Measurements from ENCODE around the gene CTTNBP2.

The CTTNBP2 gene

GRCh38 chr7:117870448-117871130 lies 2.7 kb downstream of the CTTNBP2 start:
- no peak for DNase-seq (ENCODE audit: low spot score)

GRCh38 chr7:117869374-117869773 lies 3.9 kb downstream of the CTTNBP2 start:
- no peak for DNase-seq (ENCODE audit: low spot score)

GRCh38 chr7:117863618-117864017 lies 9.6 kb downstream of the CTTNBP2 start:
- no peak for DNase-seq (ENCODE audit: low spot score)

DNA sequence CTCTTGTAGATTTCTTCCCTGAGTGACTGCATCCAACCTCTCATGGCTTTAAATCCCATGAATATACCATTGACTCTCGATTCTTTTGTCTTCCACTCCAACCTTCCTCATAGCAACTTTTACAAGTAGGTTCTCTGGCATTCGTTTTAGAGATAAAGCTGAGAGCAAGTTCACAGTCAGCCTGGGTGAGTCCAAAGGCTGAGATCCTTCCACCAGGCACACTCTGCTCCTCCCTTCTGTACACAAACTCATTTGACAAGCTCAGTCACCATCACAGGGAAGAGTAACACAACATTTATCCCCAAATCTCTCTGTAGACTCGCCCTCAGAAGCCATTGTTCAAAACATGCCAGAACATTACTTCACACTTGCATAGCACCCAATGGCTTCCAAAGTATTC lies 10.9 kb downstream of the CTTNBP2 start:
- no peak for DNase-seq (ENCODE audit: low spot score)

GRCh38 chr7:117859246-117859812 lies 13.9 kb downstream of the CTTNBP2 start:
- DNase-seq (ENCODE audit: low spot score), result no peak

GRCh38 chr7:117858712-117859111 lies 14.5 kb downstream of the CTTNBP2 start:
- DNase-seq (ENCODE audit: low spot score), result no peak

- no peak for DNase-seq (ENCODE audit: low spot score)
Observed at GRCh38 chr7:117857718-117858117, 15.5 kb downstream of the CTTNBP2 start.

GRCh38 chr7:117856196-117856595 lies 17.0 kb downstream of the CTTNBP2 start:
- DNase-seq (ENCODE audit: low spot score), result no peak

DNA sequence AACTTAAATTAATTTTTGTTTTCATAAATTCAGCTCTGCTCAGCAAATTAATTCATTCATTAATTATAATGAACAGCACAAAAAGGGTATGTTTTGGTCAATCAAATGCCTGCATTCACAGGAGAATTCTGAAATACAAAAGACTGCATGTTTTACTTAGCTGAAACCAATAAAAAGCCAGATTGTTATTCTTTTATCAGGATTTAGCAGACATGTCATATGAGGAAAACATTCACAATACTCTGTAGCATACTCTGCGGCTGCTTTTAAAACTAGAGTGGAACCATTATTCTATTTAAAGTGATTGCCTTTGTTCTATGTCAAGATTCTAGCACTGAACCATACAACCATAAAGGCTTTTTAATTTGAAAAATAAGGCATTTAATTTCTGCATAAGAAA lies 19.1 kb downstream of the CTTNBP2 start:
- no peak for DNase-seq (ENCODE audit: low spot score)

GRCh38 chr7:117848941-117849340 lies 24.3 kb downstream of the CTTNBP2 start:
- DNase-seq (ENCODE audit: low spot score), result no peak

DNA sequence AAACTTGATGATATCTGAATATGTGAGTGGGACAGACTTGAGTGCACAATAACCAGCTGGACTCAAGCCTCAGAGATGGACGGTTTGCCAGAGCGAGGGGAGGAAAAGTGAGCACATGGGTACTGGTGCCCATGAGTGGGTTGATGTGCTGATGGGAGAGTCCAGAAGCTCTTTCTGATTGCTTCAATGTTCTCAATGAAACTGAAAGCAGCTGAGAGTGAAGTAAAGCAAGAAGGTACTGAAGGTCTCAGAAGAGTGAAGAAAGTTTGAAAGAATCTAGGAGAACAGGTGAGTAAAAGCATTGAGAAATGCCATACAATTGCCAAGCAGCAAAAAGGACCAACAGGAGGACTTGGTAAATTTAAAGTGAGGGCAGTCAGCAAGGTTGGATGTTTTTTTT lies 28.6 kb downstream of the CTTNBP2 start:
- DNase-seq (ENCODE audit: low spot score), result no peak

- no peak for DNase-seq (ENCODE audit: low spot score)
Observed at GRCh38 chr7:117841611-117842010, 31.6 kb downstream of the CTTNBP2 start.

DNA sequence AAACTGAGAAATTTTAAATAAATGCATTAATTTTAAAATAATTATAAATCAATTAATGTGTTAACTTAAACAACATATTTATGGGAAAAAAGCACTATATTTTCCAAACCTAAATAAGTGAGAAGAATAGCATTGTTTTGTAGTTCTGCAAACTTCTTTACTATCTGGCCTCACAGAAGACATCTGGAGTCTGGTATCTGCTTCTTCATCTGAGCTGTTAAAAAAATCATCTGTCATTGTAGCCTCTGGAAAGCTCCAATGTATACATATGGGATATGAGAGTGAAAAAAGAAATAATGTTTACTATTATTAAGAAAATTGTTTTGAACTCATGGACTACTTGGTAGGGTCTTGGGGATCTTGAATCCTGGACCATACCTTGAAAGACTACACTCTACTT lies 32.2 kb downstream of the CTTNBP2 start:
- no peak for DNase-seq (ENCODE audit: low spot score)

DNA sequence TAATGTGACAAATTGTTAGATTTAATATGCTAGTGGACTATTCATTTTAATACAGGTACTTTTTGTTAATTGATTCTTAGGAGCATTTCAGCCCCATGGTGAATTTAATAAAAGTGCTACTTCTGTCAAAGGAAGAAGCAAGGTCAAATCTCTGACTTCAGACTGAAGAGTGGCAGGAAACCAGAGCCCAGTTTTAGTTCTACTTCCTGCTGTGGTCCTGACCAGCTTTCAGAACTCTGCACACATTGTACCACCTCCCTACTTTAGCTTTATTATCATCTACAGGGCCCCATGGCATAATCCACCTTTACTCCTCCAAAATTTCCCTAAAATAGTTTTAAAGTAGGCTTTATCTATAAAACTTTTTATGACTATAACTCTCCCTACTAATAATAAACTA lies 33.7 kb downstream of the CTTNBP2 start:
- no peak for DNase-seq (ENCODE audit: low spot score)

DNA sequence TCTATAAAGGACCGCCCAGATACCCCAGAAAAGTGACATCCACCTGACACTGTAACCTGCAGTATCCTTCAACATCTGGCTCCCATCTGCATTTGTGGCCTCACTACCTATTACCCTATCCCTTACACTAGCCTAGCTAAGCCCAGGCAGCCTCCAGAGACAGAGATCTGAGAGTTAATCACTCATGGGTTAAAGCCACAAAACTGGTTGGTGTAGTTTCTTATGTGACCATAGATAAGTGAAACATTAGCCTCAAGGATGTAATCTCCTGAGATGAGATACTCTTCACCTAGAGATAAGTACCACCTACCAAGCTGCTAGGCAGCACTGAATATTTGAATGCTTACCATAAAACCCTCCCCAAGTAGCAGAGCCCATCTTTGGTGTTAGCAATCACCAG lies 35.4 kb downstream of the CTTNBP2 start:
- DNase-seq (ENCODE audit: low spot score), result no peak

GRCh38 chr7:117835016-117835664 lies 38.1 kb downstream of the CTTNBP2 start:
- no peak for DNase-seq (ENCODE audit: low spot score)

DNA sequence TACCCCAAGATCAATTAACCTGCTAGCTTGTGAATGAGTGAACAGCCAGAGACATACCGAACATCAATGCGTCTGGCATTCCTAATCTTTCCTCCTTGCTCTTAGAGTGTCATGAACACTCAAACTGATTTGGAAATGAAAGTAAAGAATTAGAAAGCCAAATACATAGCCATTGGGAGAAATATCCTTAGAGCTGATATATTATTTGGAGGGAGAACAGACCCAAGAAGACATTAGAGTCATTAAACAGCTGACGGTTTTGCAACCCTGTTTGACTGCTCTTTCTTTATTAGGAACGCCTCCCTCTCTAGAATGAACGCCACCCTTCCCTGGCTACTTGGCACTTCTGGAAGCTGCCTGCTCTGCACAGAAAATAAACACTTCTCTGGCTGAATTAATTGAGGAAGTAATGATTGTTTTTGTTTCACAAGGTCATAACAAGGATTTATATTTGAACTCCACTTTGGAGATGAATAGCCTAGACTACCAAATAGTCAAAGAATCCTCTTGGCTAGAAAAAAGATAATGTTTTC lies 42.8 kb downstream of the CTTNBP2 start:
- no peak for DNase-seq (ENCODE audit: low spot score)

GRCh38 chr7:117829450-117830117 lies 43.7 kb downstream of the CTTNBP2 start:
- no peak for DNase-seq (ENCODE audit: low spot score)

DNA sequence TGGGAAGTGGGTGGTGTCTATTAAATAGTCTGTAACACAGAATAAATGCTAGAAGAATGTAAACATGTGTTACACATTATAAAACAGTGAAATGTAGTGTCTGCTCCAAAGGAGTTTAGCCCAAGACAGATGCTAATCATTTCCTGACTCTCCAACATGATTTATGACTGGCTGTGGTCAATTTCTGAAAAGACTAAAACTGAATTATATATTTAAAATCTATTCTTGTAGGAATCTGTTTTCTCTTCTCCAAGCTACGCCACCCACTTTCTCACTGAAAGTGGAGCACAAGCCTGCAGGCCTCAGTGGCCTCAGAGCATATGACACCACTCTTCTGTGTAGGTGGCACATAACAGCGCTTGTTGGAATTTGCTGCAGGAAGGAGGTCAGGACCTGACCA lies 44.4 kb downstream of the CTTNBP2 start:
- DNase-seq (ENCODE audit: low spot score), result no peak

DNA sequence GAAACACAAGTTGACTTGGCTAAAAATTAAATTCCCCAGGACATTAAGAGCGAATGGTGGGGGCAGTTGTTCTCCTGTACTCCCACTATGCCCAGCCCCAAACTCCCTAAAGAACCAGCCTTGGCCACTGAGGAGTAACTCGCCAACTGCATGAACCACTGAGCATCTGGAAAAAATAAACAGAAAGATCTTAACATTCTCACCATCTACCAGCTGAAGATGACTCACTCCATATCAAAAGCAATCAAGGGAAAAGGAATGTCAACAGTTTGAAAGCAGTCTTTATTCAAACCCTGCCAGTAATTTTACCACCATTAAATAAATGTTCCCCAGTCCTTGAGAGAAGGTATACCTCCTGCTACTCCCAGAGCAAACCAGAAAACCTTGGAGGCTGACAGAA lies 45.4 kb downstream of the CTTNBP2 start:
- DNase-seq (ENCODE audit: low spot score), result no peak

- no peak for DNase-seq (ENCODE audit: low spot score)
Observed at GRCh38 chr7:117825132-117825531, 48.1 kb downstream of the CTTNBP2 start.

GRCh38 chr7:117824592-117824991 lies 48.6 kb downstream of the CTTNBP2 start:
- DNase-seq (ENCODE audit: low spot score), result no peak

DNA sequence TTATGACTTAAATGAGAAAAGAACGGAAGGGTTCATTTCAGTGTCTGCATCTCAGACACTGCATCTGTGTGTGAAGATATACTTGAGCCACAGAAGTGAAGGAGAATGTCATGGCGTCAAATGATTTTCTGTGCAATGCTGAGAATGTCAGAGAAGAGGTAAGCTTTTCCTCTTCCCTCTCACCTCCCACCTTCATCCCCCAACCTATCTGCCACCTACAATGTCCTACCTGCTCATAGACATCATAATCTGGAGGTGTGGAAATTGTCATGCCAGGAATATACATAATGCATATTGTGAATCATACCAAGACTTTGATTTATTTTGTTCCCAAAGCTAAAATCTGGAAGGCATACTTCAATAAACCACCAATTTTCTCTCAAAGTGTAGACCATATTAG lies 53.7 kb downstream of the CTTNBP2 start:
- no peak for DNase-seq (ENCODE audit: low spot score)

Data from HuH-7.5 (cell line).